LNCAP (cell line): ENCODE measurements around the gene GPR146.

Experiments used
- TF ChIP-seq, protein P1 (sequence below): fragments of 450-650 bp; IDR thresholded peaks from 2 replicates; pipeline ENCODE4 v1.5.1; 2017; ENCODE audit warnings: mild to moderate bottlenecking

GPR146 gene

DNA sequence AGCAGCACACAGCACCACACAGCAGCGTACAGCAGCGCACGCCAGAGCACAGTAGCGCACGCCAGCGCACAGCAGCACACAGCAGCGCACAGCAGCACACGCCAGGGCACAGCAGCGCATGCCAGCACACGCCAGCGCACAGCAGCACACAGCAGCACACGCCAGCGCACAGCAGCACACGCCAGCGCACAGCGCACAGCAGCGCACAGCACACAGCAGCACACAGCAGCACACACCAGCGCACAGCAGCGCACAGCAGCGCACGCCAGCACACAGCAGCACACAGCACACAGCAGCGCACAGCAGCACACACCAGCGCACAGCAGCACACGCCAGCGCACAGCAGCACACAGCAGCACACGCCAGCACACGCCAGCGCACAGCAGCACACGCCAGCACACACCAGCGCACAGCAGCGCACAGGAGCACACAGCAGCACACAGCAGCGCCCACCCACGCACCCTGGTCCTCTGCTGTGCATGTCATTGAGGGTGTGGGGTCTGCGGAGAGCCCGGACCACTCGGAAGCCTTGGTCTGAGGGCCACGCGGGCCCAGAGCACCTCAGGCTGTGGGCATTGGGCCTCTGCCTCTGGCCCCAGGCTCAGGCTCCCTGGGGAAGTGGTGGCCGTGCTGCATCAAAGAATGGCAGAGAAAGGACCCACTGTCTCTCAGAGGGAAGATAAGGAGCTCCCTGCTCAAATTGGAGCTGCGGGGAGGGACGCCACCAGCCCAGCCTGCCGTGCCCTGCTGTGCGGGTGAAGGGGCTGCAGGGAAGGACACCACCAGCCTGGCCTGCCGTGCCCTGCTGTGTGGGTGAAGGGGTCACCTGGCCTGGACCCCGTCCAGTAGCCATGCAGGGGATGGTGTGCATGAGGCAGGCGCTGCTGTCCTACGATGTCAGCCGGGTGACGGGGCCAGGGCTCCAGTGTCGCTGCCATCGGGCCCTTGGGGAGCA, 27.5 kb upstream of the GPR146 start:
- TF ChIP-seq, protein P1, sequence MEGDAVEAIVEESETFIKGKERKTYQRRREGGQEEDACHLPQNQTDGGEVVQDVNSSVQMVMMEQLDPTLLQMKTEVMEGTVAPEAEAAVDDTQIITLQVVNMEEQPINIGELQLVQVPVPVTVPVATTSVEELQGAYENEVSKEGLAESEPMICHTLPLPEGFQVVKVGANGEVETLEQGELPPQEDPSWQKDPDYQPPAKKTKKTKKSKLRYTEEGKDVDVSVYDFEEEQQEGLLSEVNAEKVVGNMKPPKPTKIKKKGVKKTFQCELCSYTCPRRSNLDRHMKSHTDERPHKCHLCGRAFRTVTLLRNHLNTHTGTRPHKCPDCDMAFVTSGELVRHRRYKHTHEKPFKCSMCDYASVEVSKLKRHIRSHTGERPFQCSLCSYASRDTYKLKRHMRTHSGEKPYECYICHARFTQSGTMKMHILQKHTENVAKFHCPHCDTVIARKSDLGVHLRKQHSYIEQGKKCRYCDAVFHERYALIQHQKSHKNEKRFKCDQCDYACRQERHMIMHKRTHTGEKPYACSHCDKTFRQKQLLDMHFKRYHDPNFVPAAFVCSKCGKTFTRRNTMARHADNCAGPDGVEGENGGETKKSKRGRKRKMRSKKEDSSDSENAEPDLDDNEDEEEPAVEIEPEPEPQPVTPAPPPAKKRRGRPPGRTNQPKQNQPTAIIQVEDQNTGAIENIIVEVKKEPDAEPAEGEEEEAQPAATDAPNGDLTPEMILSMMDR: no peak

DNA sequence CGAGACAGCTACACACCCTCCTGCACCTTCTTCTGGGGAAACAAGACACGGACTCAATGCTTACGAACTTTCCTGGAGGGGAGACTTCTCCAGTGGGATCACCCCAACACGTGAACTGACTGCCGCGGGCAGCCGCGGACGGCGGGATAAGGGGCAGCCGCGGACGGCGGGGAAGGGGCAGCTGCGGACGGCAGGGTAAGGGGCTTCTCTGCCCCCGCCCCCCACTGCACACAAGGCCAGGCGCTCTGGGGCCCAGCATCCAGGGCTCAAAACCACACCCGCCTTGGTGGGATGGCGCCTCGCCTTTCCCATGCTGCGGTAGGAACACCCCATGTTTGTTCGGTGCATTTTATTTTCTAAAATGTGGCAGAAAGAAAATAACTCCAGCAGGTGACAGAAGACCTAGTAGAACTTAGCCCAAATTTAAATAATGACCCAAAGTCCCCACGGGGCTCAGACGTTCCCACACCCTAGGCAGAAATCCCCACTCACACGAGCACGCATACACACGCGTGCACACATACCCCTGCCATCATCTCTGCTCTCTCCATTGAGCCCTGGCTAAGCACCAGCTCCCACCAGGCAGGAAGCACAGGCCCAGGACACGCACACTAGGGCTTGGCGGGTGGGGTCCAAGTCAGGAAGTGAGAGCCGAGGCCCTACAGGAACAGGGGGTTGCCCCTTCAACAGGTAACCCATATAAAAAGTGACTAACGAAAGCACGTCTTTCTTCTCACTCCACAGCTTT, 26.6 kb upstream of the GPR146 start:
- TF ChIP-seq, protein P1: no peak

DNA sequence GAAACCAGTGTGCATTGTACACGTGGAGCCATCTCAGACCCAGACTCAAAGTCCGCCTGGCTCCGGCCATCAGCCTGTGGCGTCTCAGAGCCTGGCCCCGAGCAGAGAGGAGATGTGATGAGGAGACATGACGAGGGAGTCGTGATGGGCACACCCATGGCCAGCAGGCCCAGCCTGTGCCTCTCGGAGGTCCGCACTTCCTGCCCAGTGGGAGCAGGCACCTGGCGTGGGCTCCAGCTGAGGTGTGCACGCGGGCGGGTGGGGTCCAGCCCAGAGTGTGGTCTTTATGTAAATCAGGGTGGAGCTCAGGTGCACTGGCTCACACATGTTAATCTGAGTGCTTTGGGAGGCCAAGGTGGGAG, 26.0 kb upstream of the GPR146 start:
- TF ChIP-seq, protein P1: no peak

DNA sequence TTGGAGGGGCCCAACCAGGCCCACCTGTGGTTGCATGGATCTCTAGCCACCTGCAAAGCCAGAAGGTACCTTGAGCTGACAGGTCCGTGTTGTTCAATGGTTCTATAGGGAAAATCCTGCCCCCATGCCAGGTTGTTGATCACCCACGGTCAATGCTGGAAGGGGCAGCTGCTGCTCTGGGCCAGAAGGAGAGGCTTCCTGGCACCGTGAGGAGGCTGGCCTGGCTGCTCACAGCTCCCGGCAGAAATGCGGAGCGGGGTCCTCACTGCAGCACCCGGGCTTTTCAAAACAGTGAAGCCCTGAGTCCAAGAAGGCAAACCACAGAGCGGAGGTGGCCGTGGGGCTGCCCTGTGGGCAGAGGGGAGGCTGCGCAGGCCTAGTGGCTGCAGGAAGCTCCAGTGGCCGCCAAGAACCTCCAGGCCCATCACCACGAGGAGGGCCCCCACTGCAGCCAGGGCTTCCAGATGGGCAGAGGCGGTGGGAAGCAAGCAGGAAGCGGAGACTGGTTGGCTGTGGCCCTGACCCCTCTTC, 25.0 kb upstream of the GPR146 start:
- TF ChIP-seq, protein P1: no peak

DNA sequence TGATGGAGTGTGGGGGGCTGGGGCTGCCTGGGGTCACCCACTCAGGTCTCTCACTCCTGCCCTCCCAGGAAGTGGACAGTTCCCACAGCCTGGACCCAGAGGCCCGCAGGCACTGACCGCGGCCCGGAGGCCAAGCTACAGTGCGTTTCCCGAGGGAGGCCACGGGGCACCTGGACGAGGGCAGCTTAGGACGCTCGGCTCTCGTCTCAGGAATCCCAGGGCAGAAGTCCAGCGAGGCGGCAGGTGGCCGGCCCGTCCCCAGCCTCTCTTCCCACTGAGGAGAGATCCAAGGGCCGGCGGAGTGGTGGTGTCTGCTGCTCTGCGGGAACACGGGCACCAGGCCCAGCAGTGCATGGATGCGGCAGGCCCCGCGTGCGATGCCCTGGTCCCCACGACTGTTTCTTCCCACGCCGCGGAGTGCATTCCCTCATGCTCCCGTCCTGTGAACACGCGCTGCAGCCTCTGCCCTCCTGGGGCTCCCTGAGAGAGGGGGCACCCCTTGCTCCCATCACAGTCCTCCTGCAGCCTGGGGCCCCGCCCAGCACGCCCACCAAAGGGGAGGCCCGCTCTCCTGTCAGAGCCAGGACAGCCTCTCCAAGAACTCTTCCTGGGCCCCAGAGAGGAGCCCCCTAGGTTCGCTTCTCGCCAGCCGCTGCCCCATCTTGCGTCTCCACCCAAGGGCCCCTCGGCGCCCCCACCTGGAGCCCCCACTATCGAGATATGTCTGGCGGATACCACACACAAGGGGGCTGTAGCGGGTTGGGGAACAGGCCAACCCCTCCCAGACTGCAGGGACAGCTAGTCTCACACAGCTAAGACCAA, 24.3 kb upstream of the GPR146 start:
- TF ChIP-seq, protein P1: no peak

DNA sequence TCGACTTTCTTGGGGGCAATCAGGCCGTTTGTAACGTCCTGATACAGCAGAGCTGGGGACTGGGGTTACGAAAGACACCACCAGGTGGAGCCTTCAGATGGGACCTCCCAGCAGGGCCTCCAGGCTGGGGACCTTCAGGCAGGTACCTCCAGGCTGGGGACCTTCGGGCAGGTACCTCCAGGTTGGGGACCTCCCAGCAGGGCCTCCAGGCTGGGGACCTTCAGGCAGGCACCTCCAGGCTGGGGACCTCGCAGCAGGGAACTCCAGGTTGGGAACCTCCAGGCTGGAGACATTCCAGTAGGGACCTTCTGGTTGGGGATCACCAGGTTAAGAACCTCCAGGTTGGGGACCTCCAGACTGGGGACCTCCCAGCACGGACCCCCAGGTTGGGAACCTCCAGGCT, 23.5 kb upstream of the GPR146 start:
- TF ChIP-seq, protein P1: no peak

DNA sequence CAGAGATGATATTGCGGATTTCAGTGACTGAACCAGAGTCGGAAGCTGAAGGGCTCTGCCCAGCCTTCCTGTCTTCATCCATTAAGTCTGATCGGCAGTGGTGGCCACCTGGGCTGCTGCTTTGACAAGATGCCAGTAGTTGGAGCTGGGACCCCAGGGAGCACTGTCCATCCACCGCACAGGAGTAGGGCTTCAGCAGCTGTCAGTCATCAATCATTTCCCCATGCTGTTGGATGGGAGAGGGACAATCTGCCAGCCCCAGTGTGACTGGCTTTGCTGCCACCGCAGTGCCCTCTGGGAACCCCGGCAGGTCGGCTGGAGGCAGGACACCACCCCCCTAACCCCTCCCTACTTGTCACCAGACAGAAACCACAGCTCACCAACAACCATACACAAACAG, 23.0 kb upstream of the GPR146 start:
- TF ChIP-seq, protein P1: no peak
